Spleen (tissue), 7 donors: ENCODE results near the gene NUDT16L1.
A peak's percentile ranks its signal among the peaks of the same experiment; 100 is the strongest.

ENCODE experiments used
- CTCF ChIP-seq, 11 experiments: fragments of 200-600 bp in 7 of 11; fragments of 450-650 bp in 4 of 11; sonication (generic) in 4 of 11; IDR thresholded peaks in 8 of 11; conservative IDR thresholded peaks in 3 of 11; 1 replicate in 7 of 11; 2 replicates in 4 of 11; pipeline versions ENCODE4 v1.4.0 to v1.8.0; 2016 to 2021; ENCODE audit warnings: antibody characterized with exemption in 11 of 11, inconsistent platforms in 4 of 11, mild to moderate bottlenecking in 1 of 11
- POLR2A ChIP-seq, 3 donors: fragments of 450-650 bp; IDR thresholded peaks; one replicate each; pipeline ENCODE4 v1.5.1; 2017; ENCODE audit warnings: antibody characterized with exemption in 3 of 3, mild to moderate bottlenecking in 1 of 3
- POLR2AphosphoS5 ChIP-seq, 3 donors: sonication (generic); formaldehyde crosslinking; IDR thresholded peaks; one replicate each; pipeline ENCODE4 v1.5.1; 2017; ENCODE audit warnings: antibody characterized with exemption in 3 of 3
- donor health status: DM: no; HTN: no; CAD: no; lungs with moderate emphysema.
- donor health status: DM: no; HTN: no; CAD: no.
- donor health status: DM: no; HTN: no; CAD: no.

DNA sequence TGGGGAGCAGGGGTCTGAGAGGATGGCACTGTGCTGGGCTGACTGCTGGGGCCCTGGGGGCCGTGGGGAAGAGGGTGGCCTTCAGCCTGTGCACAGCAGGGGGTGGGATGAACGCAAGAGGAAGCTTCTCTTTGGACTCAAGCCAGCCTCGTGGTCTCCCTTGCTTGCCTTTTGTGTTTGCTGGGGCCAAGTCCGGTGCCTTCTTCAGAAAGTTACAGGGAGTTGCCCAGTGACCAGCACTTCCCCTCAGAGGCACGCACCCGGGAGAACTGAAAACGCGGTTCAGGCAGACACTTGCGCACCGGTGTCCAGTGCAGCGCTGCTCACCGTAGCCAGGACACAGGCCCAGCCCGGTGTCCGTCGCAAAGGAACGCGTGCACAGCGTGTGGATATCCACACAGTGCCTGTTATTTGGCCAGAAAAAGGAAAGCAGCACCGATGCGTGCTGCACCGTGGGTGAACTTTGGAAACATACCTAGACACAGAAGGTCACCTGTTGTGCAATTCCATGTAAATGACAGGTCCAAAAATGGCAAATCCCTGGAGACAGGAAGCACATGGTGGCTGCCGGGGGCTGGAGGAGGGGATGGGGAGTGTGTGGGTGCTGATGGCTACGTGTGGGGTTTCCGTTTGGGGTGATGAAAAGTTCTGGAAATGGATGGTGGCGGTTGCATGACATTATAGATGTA lies 29.4 kb upstream of the NUDT16L1 start:
- TF ChIP-seq CTCF (IDR thresholded peaks at IDR 0.05 in 8 of 11, conservative IDR thresholded peaks at IDR 0.05 in 3 of 11): peak in 3 of 11 experiments; percentile 5 to 36 (median 8)
- peak; percentile 59 to 70 (median 62) for TF ChIP-seq POLR2AphosphoS5 (IDR thresholded peaks at IDR 0.05)
- TF ChIP-seq POLR2A (IDR thresholded peaks at IDR 0.05): no peak
